ENCODE data around the gene B3GAT1.

DNA sequence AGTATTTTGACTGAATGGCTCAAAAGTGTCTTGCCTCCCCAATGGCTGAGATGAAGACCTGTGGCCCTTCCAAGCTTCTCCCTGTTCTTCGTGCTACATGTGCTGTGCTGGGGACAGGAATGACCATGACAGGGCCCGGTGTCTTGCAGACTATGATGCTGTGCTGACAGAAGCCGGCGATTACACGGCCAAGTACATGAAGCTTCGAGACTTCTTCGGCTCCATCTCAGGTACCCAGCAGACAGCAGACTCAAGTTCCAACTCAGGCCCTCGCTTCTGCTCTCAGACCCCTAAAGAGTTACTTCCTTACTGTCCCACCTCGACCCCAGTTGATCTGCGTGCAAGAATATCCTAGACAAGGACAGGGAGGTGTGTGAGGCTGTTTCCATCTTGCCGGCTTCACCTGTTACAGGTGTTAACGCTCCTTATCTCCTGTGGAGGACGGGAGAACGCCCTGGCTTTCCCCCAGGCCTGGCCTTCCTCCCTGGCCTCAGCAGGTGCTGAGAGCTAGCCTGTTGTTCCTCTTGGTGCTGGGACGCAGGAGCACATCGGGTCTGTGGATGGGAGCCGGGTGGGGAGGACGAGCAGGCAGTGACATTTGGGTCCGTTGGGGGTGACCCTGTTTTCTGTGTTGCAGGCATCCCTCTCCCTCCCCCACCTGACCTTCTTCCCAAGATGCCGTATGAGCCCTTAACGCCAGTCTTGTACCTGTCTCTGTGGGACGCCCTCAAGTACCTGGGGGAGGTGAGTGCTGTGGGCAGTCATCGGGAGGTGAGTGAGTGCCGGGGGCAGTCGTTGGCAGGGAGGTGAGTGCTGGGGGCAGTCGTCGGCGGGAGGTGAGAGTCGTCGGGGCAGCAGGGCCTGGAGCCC, 42.2 kb downstream of the B3GAT1 start:
- TF ChIP-seq POLR2AphosphoS5 (IDR thresholded peaks at IDR 0.05; ENCODE audit: low read depth, low read length): no peak
- TF ChIP-seq, protein P1, sequence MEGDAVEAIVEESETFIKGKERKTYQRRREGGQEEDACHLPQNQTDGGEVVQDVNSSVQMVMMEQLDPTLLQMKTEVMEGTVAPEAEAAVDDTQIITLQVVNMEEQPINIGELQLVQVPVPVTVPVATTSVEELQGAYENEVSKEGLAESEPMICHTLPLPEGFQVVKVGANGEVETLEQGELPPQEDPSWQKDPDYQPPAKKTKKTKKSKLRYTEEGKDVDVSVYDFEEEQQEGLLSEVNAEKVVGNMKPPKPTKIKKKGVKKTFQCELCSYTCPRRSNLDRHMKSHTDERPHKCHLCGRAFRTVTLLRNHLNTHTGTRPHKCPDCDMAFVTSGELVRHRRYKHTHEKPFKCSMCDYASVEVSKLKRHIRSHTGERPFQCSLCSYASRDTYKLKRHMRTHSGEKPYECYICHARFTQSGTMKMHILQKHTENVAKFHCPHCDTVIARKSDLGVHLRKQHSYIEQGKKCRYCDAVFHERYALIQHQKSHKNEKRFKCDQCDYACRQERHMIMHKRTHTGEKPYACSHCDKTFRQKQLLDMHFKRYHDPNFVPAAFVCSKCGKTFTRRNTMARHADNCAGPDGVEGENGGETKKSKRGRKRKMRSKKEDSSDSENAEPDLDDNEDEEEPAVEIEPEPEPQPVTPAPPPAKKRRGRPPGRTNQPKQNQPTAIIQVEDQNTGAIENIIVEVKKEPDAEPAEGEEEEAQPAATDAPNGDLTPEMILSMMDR (IDR thresholded peaks at IDR 0.05): no peak
- TF ChIP-seq FOXM1 (IDR thresholded peaks at IDR 0.05; ENCODE audit: low read depth): no peak
- TF ChIP-seq YY1 (IDR thresholded peaks at IDR 0.05; ENCODE audit: low read depth): no peak
- no peak for TF ChIP-seq RFX5 (IDR thresholded peaks at IDR 0.05; ENCODE audit: low read length)
- TF ChIP-seq, protein P2, sequence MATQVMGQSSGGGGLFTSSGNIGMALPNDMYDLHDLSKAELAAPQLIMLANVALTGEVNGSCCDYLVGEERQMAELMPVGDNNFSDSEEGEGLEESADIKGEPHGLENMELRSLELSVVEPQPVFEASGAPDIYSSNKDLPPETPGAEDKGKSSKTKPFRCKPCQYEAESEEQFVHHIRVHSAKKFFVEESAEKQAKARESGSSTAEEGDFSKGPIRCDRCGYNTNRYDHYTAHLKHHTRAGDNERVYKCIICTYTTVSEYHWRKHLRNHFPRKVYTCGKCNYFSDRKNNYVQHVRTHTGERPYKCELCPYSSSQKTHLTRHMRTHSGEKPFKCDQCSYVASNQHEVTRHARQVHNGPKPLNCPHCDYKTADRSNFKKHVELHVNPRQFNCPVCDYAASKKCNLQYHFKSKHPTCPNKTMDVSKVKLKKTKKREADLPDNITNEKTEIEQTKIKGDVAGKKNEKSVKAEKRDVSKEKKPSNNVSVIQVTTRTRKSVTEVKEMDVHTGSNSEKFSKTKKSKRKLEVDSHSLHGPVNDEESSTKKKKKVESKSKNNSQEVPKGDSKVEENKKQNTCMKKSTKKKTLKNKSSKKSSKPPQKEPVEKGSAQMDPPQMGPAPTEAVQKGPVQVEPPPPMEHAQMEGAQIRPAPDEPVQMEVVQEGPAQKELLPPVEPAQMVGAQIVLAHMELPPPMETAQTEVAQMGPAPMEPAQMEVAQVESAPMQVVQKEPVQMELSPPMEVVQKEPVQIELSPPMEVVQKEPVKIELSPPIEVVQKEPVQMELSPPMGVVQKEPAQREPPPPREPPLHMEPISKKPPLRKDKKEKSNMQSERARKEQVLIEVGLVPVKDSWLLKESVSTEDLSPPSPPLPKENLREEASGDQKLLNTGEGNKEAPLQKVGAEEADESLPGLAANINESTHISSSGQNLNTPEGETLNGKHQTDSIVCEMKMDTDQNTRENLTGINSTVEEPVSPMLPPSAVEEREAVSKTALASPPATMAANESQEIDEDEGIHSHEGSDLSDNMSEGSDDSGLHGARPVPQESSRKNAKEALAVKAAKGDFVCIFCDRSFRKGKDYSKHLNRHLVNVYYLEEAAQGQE (IDR thresholded peaks at IDR 0.05; ENCODE audit: low read depth, low read length): no peak
- TF ChIP-seq TAF1 (IDR thresholded peaks at IDR 0.05; ENCODE audit: borderline replicate concordance, low read depth, low read length): no peak
- TF ChIP-seq RXRA (IDR thresholded peaks at IDR 0.05; ENCODE audit: borderline replicate concordance, low read depth): no peak
- no peak for TF ChIP-seq RAD21 (IDR thresholded peaks at IDR 0.05; ENCODE audit: low read length)
- TF ChIP-seq TEAD4 (IDR thresholded peaks at IDR 0.05; ENCODE audit: borderline replicate concordance, insufficient read depth): no peak
- TF ChIP-seq EZH2phosphoT487 (IDR thresholded peaks at IDR 0.05; ENCODE audit: borderline replicate concordance, low read depth): no peak
- no peak for TF ChIP-seq FOXJ3 (CRISPR knock-in tag; IDR thresholded peaks at IDR 0.05)
- TF ChIP-seq MAX (IDR thresholded peaks at IDR 0.05; ENCODE audit: low read depth): no peak

Measured in SK-N-SH (cell line).